NCI-H1092 treated with DMSO at 0.1 percent for 48 hours (cell line): ENCODE results near the gene EXOSC2.
A peak's percentile ranks its signal among the peaks of the same experiment; 100 is the strongest.

Source experiments
- DNase-seq: peaks from one replicate; lab custom pipeline; 2025; lab: John Stamatoyannopoulos, UW

Gene EXOSC2, protein sequence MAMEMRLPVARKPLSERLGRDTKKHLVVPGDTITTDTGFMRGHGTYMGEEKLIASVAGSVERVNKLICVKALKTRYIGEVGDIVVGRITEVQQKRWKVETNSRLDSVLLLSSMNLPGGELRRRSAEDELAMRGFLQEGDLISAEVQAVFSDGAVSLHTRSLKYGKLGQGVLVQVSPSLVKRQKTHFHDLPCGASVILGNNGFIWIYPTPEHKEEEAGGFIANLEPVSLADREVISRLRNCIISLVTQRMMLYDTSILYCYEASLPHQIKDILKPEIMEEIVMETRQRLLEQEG

GRCh38 chr9:130693426-130694191, at the start of gene EXOSC2:
EXOSC2 (plus strand) TSS chr9:130693780; CDS start chr9:130693792, 12 bp downstream.
- peak; percentile 97 for DNase-seq

- DNase-seq = no peak
These were observed 42.4 kb upstream of the EXOSC2 start for GRCh38 chr9:130651221-130651620.

DNA sequence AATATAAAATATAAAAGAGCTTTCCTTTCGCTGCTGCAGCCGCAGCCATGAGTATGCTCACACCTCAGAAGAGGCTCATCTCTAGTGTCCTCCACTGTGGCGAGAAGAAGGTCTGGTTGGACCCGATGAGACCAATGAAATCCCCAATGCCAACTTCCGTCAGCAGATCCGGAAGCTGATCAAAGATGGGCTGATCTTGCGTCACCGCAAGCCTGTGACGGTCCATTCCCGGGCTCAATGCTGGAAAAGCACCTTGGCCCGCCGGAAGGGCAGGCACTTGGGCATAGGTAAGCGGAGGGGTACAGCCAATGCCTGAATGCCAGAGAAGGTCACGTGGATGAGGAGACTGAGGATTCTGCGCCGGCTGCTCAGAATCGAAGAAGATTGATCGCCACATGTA, 41.8 kb upstream of the EXOSC2 start:
- no peak for DNase-seq

- no peak for DNase-seq
These were observed 38.7 kb upstream of the EXOSC2 start for GRCh38 chr9:130654879-130655278.

DNA sequence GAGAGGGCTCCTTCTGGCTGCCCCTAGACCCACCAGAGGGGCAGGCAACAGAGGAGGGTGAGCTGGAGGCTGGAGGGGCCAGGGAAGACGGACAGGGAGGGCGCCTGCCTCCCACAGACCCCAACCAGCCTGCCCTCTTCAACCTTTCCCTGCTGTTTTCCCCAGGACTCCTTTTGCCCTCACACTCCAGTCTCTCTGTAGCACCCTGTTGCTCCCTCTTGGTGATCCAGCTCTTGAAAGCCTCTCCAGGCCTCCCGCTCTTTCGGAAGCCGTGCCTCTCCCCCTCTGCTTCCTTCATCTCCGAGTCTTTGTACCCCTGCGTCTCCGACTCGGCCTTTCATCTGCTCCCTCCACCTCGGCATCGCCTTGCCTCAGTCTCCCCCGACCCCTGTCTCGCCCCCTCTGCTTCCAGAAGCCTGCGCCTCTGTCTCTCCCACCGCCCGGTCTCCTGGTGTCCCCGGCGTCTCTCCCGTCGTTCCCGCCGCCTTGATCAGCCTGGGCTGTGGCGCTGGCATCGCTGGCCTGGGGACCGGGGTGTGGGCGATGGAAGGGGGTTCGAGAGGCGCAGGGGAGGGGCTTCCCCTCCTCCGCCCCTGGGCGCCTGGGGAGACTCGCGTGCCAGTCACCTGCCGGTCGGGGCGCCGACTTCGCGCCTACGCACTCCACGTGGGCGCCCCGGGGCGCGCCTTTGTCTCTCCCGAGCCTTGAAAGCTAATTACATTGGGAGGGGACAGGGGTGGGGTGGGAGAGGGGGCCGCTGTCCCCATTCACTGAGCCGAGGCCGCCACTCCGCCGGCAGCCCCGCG, 34.5 kb upstream of the EXOSC2 start:
- DNase-seq = no peak

DNA sequence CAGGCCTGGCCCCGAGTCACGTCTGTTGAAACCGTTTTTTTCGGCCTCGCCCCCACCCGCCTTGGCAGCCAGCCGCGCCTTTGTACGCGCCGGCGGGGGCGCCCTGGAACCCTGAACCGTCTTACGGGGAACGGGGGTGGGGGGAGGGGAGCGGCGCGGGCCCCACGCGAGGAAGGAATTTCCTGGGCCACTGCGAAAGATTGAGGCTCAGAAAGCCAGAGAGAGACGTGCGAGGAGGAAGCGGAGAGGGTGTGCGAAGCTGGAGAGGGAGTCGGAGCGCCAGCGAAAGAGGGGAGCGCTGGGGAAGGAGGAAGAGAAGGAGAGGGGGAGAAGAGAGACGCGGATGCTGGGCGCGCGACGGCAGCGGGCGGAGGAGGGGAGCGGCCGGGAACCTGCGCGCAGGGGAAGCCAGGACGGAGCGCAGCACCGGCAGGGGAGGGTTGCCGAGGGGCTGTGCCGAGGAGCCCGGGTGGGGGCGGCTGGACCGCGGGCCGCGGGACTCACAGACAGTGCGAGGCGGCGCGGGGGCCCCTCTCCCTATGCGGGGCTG, 33.8 kb upstream of the EXOSC2 start:
- DNase-seq = no peak

- DNase-seq = no peak
These were observed 33.3 kb upstream of the EXOSC2 start for GRCh38 chr9:130660326-130660682.

DNA sequence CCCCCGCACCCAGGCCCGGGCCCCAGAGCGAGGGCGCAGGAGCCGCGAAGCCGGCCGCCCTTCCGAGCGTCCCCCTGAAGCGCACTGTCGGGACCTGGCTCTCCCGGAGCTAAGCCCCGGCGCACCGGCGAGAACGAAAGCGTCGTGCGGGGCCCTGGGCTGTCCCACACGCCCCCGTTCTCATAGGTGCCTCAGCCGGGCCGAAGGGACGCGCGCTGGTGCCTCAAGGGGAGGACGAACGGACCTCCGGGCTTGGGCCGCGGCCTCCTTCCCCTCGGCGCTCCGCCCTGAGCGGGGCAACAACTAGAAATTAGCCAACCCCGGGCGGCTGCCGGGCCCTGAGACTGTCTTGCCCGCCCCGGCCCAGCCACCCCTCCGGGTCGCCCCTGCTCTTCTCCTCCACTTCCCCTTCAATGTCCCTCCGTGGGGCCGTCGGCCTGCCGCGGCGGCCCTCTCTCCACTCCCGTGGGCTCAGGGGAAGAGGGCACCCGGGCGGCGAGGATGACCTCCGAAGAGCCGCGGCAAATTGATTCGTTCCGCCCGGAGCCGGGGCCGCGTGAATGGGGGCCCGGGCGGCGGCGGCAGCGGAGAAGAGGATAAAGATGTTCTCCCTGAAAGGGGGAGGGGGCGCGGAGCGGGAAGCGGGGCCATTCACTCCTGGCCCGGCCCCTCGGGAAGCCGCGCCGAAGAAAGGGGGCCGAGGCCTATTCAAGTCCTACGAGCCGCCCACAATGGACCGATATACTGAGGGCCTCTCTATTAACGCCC, 32.7 kb upstream of the EXOSC2 start:
- DNase-seq = no peak

DNA sequence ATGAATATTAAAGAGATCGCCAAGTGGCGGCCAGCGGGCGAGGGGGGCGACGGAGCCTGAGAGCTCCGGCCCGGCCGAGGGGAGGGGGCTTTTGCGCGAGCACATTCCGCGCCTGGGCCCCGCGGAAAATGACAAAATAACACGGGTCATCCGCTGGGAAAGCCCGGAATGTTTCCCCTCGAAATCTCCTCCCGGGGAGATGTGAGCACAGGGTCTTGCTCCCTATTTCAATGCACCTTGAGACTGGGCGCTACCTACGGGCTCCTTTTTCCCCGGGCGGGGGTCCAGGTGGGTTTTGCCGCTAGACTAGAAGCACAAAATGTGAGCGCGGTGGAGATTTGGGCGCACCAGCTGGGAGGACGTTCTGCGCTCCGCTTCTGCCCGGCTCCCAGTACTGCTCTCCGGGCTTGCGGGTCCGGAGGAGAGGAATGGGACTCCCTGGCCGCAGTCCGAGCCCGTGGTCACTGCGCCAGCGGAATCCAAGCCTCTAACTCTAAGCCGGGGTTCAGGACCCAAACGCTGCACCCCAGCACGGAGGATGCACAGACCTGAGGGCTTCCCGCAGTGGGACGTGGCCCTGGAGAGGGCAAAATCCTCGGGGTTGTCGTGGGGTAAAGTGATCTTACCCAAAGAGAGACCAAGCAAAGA, 32.0 kb upstream of the EXOSC2 start:
- DNase-seq = no peak

DNA sequence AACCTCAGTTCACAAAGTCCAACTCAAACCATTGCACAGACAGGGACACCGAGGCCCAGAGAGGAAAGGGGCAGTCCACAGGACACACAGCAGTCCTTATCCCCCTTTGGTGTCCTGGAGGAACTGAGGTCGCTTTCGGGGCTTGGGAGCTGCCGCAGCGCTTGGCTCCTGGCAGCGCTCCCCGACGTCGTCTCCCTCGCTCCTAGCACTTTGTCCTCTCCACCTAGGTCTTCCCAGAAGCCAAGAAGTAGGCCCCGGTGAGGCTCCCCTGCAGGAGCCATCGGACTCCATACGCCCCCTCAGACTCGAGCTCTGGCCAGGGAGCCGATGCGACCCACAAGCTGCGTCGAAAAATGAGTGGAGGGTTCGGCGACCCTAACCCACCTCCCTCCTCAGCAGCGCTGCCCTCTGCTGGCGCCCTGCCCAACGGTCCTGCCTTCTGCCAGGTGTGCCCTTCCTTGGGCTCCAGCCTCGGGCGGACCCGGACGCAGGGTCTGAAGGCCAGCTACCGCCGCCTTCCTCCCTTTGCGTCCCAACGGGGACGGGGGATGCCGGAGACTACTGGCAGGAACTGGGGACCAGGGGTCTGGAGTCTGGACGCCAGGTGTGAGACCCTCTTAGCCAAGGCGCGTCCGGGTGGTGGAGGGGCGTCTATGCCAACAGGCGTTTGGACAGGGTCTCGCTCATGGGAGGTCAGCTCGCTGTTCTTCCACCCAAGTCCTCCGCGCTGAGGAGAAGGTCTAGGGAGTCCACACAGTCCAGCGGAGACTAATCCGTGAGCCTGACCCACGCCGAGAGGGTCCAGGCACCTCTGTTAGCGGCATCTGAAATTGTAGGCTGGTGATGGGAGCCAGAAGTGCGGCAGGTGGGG, 31.2 kb upstream of the EXOSC2 start:
- no peak for DNase-seq

GRCh38 chr9:130662970-130663257, 30.7 kb upstream of the EXOSC2 start:
- no peak for DNase-seq

DNA sequence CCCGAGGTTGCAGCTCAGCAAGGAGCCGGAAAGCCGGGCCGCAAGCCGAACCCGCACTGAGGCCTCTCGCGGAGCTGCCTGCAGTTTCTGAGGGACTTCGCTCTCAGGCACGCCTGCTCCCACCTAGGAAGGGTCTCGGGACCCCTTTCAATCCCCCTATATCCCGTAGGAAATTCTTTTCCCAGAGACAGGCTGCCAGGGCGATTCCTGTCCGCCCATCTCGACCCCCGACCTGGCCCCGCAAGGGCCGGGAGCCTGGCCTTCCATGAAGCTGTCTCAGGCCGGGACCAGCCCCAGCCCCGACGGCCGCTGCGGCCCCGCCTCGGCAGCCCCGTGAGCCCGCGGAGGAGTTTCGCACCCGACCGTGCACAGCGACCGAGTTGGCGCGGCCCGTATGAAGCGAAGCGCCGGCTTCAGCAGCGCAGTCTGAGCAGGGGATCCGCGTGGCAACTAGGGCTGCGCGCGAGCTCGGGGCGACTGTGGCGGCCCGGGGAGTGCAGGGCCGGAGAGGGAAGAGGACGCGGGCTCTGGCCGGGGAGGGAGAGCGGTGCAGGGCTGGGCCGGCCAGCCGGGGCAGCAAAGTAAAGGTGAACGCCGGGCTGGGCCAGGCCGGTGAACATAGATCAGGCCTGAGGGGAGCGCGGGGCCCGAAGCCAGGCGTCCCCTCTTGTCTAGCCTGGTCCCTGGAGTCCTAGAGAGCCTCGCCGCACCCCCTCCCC, 30.2 kb upstream of the EXOSC2 start:
- no peak for DNase-seq

DNA sequence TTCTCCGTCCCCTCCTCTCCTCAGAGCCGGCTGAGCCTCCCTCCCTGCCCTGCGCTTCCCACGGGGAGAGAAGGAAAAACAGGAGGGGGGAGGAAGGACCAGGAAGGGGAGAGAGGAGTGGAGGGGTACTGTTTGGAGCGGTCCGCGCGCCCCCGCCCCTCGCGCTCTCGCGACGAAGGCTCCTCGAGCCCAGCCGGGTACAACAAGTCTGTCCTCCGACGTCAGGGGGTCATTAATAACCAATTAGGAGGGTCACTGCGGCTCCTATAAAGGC, 29.7 kb upstream of the EXOSC2 start:
- no peak for DNase-seq

GRCh38 chr9:130664251-130665028, 29.1 kb upstream of the EXOSC2 start, which contains the start of gene PRDM12:
PRDM12 (plus strand) TSS chr9:130664594; CDS start chr9:130664654, 60 bp downstream.
- DNase-seq = no peak

- no peak for DNase-seq
These were observed 28.6 kb upstream of the EXOSC2 start for GRCh38 chr9:130665029-130665430.

DNA sequence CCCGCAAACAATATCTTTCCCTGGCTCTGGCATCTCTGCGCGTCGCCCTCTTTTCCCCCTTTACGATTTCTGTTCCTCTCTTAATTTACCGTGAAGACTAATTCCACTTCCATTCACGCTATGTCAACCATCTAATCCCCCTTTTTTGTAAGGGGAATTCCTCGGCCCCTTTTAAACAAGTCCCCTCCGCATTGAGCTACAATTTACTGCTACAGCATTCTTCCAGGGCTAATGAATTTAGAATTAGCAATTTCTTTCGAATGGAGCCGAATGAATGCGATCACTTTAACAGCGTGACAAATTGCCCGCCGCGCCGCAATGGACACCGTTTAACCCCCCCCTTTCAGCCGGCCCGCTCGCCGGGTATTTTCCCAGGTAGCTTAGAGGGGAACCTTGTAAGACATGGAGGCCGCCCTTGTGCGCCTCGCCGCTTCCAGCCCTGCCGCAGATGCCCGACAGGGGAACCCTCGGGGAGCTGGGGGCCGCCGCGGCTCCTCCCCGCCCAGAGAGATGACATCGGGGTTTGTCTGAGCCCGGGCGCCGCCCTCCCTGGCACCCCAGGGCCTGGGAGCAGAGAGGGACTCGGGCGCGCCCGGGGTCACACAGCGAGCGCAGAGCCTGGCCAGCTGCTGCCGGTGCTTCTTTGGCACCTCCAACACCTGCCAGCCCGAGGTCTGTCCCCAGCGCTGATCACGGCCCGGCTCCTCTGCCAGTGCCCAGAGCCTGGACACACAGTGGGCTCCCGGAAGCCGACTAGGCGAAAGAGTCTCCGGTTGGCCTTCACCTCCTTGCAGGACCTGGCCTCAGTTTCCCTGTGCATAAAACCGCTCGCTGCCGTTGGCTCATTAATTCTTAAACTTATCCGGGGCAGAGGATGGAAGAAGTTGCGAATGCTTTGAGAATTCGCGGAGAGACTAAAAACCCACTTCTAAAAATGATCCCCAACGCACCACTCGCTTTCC, 27.9 kb upstream of the EXOSC2 start:
- no peak for DNase-seq

- no peak for DNase-seq
These were observed 27.0 kb upstream of the EXOSC2 start for GRCh38 chr9:130666393-130667119.
